Measurements from ENCODE around the gene EIF1.

DNA sequence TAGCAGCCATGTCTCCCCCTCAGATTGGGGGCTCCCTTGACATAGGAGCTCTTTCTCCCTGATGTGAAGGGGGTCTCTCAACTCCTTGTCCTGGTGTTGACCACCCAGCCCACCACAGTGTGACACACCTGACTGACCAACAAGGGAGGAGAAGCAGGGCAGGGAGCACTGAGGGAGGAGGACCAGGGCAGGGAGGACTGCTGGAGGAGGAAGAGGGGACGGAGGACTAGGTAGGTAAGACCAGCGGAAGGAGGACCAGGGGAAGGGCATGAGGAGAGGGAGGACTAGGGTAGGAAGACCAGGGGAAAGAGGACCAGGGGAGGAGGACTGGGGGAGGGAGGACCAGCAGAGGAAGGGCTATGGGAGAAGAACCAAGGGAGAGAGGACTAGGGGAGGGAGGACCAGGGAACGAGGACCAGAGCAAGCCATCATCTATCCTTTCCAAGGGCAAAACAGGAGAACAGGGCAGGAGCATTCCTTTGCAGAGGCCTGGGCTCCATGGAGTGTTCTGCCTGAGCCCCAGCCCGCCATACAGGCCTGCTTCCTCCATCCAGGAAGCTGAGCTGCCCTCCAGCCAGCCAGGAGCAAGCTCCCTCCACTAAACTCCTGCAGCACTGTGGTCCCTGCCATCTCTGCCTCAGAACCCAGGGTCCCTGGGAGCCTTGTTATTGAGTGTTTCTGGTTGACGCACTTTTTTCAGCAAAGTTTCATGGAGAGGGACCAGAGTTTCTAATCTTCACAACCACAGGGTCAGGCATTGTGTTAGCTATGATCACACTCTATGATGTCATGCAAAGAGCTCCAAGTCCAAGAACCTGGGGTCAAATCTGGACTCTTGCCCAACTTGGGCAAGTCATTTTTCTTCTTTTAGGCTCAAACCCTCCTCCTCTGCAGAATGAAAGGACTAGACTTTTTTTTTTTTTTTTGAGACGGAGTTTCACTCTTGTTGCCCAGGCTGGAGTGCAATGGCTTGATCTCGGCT is 48.9 kb upstream of the EIF1 start:
- TF ChIP-seq ELF4 (CRISPR knock-in tag; IDR thresholded peaks at IDR 0.05; ENCODE audit: low read depth) (no peak), TP53 (CRISPR knock-in tag; IDR thresholded peaks at IDR 0.05) (no peak), ZNF138 (CRISPR knock-in tag; conservative IDR thresholded peaks at IDR 0.05) (no peak), SP1 (CRISPR knock-in tag; conservative IDR thresholded peaks at IDR 0.05) (no peak)
- TF ChIP-seq, protein P1, sequence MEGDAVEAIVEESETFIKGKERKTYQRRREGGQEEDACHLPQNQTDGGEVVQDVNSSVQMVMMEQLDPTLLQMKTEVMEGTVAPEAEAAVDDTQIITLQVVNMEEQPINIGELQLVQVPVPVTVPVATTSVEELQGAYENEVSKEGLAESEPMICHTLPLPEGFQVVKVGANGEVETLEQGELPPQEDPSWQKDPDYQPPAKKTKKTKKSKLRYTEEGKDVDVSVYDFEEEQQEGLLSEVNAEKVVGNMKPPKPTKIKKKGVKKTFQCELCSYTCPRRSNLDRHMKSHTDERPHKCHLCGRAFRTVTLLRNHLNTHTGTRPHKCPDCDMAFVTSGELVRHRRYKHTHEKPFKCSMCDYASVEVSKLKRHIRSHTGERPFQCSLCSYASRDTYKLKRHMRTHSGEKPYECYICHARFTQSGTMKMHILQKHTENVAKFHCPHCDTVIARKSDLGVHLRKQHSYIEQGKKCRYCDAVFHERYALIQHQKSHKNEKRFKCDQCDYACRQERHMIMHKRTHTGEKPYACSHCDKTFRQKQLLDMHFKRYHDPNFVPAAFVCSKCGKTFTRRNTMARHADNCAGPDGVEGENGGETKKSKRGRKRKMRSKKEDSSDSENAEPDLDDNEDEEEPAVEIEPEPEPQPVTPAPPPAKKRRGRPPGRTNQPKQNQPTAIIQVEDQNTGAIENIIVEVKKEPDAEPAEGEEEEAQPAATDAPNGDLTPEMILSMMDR (IDR thresholded peaks at IDR 0.05) = no peak
- TF ChIP-seq, protein P2, sequence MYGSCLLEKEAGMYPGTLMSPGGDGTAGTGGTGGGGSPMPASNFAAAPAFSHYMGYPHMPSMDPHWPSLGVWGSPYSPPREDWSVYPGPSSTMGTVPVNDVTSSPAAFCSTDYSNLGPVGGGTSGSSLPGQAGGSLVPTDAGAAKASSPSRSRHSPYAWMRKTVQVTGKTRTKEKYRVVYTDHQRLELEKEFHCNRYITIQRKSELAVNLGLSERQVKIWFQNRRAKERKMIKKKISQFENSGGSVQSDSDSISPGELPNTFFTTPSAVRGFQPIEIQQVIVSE (CRISPR knock-in tag; IDR thresholded peaks at IDR 0.05; ENCODE audit: borderline replicate concordance) = no peak

Measured in WTC11 (cell line).